Neural progenitor cell (in vitro differentiated cells): Measurements from ENCODE around the gene EHMT1. TPM values are rescaled to one million over a fixed set of nuclear protein-coding genes. Genes with fewer than 3 reads are reported as not detected.

ENCODE experiments used
- DNase-seq: peaks from one replicate; pipeline ENCODE4 v3.0.0-alpha.2; 2016; ENCODE audit warnings: low spot score
- H2AFZ ChIP-seq: fragments of 200-600 bp; sonication (generic); replicated peaks from 2 replicates; pipeline ENCODE4 v1.6.1; 2016; ENCODE audit warnings: antibody characterized with exemption
- H3F3A ChIP-seq: fragments of 200-600 bp; sonication (generic); 2 replicates; pipeline ENCODE4 v1.6.1; 2016; ENCODE audit warnings: antibody characterized with exemption, low read depth
- H3K27ac ChIP-seq: fragments of 200-600 bp; sonication (generic); 2 replicates; pipeline ENCODE4 v1.5.1; 2016; ENCODE audit warnings: mild to moderate bottlenecking
- H3K27me3 ChIP-seq: fragments of 200-600 bp; sonication (generic); 2 replicates; pipeline ENCODE4 v1.6.1; 2016; ENCODE audit warnings: mild to moderate bottlenecking, moderate library complexity
- H3K36me3 ChIP-seq: fragments of 200-600 bp; sonication (generic); 2 replicates; pipeline ENCODE4 v1.5.1; 2016
- H3K4me1 ChIP-seq: fragments of 200-600 bp; sonication (generic); 2 replicates; pipeline ENCODE4 v1.6.1; 2016; ENCODE audit warnings: mixed run types
- H3K4me2 ChIP-seq: fragments of 200-600 bp; sonication (generic); 2 replicates; pipeline ENCODE4 v1.6.1; 2016
- H3K4me3 ChIP-seq: fragments of 200-600 bp; sonication (generic); 2 replicates; pipeline ENCODE4 v1.5.1; 2016
- H3K79me2 ChIP-seq: fragments of 200-600 bp; sonication (generic); 2 replicates; pipeline ENCODE4 v1.6.1; 2016; ENCODE audit warnings: low read depth
- H3K9ac ChIP-seq: fragments of 200-600 bp; sonication (generic); 2 replicates; pipeline ENCODE4 v1.6.1; 2016
- H3K9me3 ChIP-seq: fragments of 200-600 bp; sonication (generic); 2 replicates; pipeline ENCODE4 v1.5.1; 2016; ENCODE audit warnings: low read depth
- H4K20me1 ChIP-seq: fragments of 200-600 bp; sonication (generic); 2 replicates; pipeline ENCODE4 v1.6.1; 2016; ENCODE audit warnings: low read depth
- H3K27ac Mint-ChIP-seq: 3 replicates; pipeline ENCODE4 v1.8.0; 2021; ENCODE audit warnings: mixed read lengths
- H3K27me3 Mint-ChIP-seq: 2 replicates; pipeline ENCODE4 v1.8.0; 2022; ENCODE audit warnings: low read depth, mild to moderate bottlenecking, inconsistent platforms, moderate library complexity, mixed read lengths; ENCODE audit not compliant: insufficient read depth
- H3K36me3 Mint-ChIP-seq: 3 replicates; pipeline ENCODE4 v1.8.0; 2021; ENCODE audit warnings: mixed read lengths
- H3K4me1 Mint-ChIP-seq: 3 replicates; pipeline ENCODE4 v1.8.0; 2021; ENCODE audit warnings: mixed read lengths
- H3K4me3 Mint-ChIP-seq: 3 replicates; pipeline ENCODE4 v1.8.0; 2021; ENCODE audit warnings: mild to moderate bottlenecking, moderate library complexity, mixed read lengths
- H3K9me3 Mint-ChIP-seq: 3 replicates; pipeline ENCODE4 v1.8.0; 2020; ENCODE audit warnings: mixed read lengths
- CTCF ChIP-seq: fragments of 200-600 bp; sonication (generic); IDR thresholded peaks from 2 replicates; pipeline ENCODE4 v1.5.1; 2017; ENCODE audit warnings: antibody characterized with exemption, mild to moderate bottlenecking
- EZH2 ChIP-seq: fragments of 200-600 bp; sonication (generic); IDR thresholded peaks from 2 replicates; pipeline ENCODE4 v1.6.1; 2017; ENCODE audit warnings: antibody characterized with exemption, mild to moderate bottlenecking, moderate library complexity
- EZH2phosphoT487 ChIP-seq: fragments of 200-600 bp; sonication (generic); IDR thresholded peaks from 2 replicates; pipeline ENCODE4 v1.6.1; 2017; ENCODE audit warnings: antibody characterized with exemption
- total RNA-seq: library from RNA; depleted of rRNA; stranded (reverse); fragments of >200 nt; gene quantifications from 2 replicates; pipeline ENCODE4 v1.2.3, GENCODE V29; 2015; ENCODE audit warnings: low replicate concordance

Gene EHMT1
- total RNA-seq, 1 donor from 2014 or later: 47.8 TPM

GRCh38 chr9:137580954-137581322 lies 37.9 kb upstream of the EHMT1 start:
- H3K36me3 ChIP-seq: no peaks in the 10 kb centered on the region
- no peak for DNase-seq
- H3F3A ChIP-seq: peaks cover 15% of the 10 kb centered on the region
- no peaks in the 10 kb centered on the region for H3K9me3 Mint-ChIP-seq
- TF ChIP-seq EZH2phosphoT487 (no peak), CTCF (no peak), EZH2 (no peak)
- no peak overlapping the region for H3K4me3 Mint-ChIP-seq
- no peak overlapping the region for H3K4me2 ChIP-seq
- no peaks in the 10 kb centered on the region for H3K27me3 ChIP-seq
- no peak overlapping the region for H2AFZ ChIP-seq
- peaks cover 26% of the 10 kb centered on the region for H3K79me2 ChIP-seq
- H4K20me1 ChIP-seq: peaks cover 60% of the 10 kb centered on the region
- H3K27ac ChIP-seq: no peak overlapping the region
- peaks cover 21% of the 10 kb centered on the region for H3K4me1 Mint-ChIP-seq
- no peak overlapping the region for H3K4me3 ChIP-seq
- H3K9me3 ChIP-seq: no peaks in the 10 kb centered on the region
- peaks cover 16% of the 10 kb centered on the region for H3K4me1 ChIP-seq
- peaks cover 10% of the 10 kb centered on the region for H3K27me3 Mint-ChIP-seq
- no peak overlapping the region for H3K27ac Mint-ChIP-seq
- peaks cover 20% of the 10 kb centered on the region for H3K36me3 Mint-ChIP-seq
- H3K9ac ChIP-seq: no peak overlapping the region

GRCh38 chr9:137581361-137582285 lies 37.2 kb upstream of the EHMT1 start:
- Histone ChIP-seq H3K27me3 (no peaks in the 10 kb centered on the region), H4K20me1 (peaks cover 53% of the 10 kb centered on the region), H3K9me3 (no peaks in the 10 kb centered on the region), H3K4me1 (peaks cover 16% of the 10 kb centered on the region), H3K36me3 (no peaks in the 10 kb centered on the region), H3K79me2 (peaks cover 19% of the 10 kb centered on the region), H2AFZ (no peak overlapping the region), H3K4me3 (no peak overlapping the region), H3K4me2 (no peak overlapping the region), H3F3A (peaks cover 15% of the 10 kb centered on the region), H3K9ac (no peak overlapping the region), H3K27ac (no peak overlapping the region)
- TF ChIP-seq CTCF: no peak
- no peak for TF ChIP-seq EZH2phosphoT487
- TF ChIP-seq EZH2: no peak
- Mint-ChIP-seq H3K27me3 (peaks cover 10% of the 10 kb centered on the region), H3K36me3 (peaks cover 21% of the 10 kb centered on the region), H3K4me1 (peaks cover 18% of the 10 kb centered on the region), H3K27ac (no peak overlapping the region), H3K4me3 (peak overlapping the region; percentile 46), H3K9me3 (no peaks in the 10 kb centered on the region)
- DNase-seq: no peak

- Histone ChIP-seq H3K27me3 (no peaks in the 10 kb centered on the region), H3K27ac (no peak overlapping the region), H4K20me1 (peaks cover 45% of the 10 kb centered on the region), H3K79me2 (peaks cover 12% of the 10 kb centered on the region), H2AFZ (no peak overlapping the region), H3K4me1 (peaks cover 11% of the 10 kb centered on the region), H3K4me2 (no peak overlapping the region), H3K4me3 (no peak overlapping the region), H3K9ac (no peak overlapping the region), H3K9me3 (no peaks in the 10 kb centered on the region), H3K36me3 (no peaks in the 10 kb centered on the region), H3F3A (peaks cover 15% of the 10 kb centered on the region)
- H3K36me3 Mint-ChIP-seq: peaks cover 21% of the 10 kb centered on the region
- peak; percentile 57 for DNase-seq
- peaks cover 12% of the 10 kb centered on the region for H3K4me1 Mint-ChIP-seq
- H3K27me3 Mint-ChIP-seq: peaks cover 10% of the 10 kb centered on the region
- no peak for TF ChIP-seq EZH2
- TF ChIP-seq CTCF: peak; percentile 61
- no peak for TF ChIP-seq EZH2phosphoT487
- H3K9me3 Mint-ChIP-seq: no peaks in the 10 kb centered on the region
- no peak overlapping the region for H3K27ac Mint-ChIP-seq
- no peak overlapping the region for H3K4me3 Mint-ChIP-seq
These were observed 36.4 kb upstream of the EHMT1 start for GRCh38 chr9:137582286-137582860.
